Endothelial cell (in vitro differentiated cells): ENCODE data around the gene EZR. TPM values are rescaled to one million over a fixed set of nuclear protein-coding genes. Genes with fewer than 3 reads are reported as not detected.

Experiments used
- DNase-seq: peaks from one replicate; pipeline ENCODE4 v3.0.0; 2021; ENCODE audit warnings: low spot score
- H3K27ac Mint-ChIP-seq: one replicate; pipeline ENCODE4 v1.8.0; 2021; ENCODE audit warnings: mixed read lengths, inconsistent platforms; ENCODE audit not compliant: unreplicated experiment
- H3K27me3 Mint-ChIP-seq: one replicate; pipeline ENCODE4 v1.8.0; 2021; ENCODE audit warnings: mild to moderate bottlenecking, moderate library complexity, mixed read lengths, inconsistent platforms; ENCODE audit not compliant: unreplicated experiment
- H3K36me3 Mint-ChIP-seq: one replicate; pipeline ENCODE4 v1.8.0; 2021; ENCODE audit warnings: mild to moderate bottlenecking, low read depth, mixed read lengths, inconsistent platforms; ENCODE audit not compliant: unreplicated experiment
- H3K4me1 Mint-ChIP-seq: one replicate; pipeline ENCODE4 v1.8.0; 2021; ENCODE audit warnings: mild to moderate bottlenecking, mixed read lengths, inconsistent platforms; ENCODE audit not compliant: unreplicated experiment
- H3K4me3 Mint-ChIP-seq: one replicate; pipeline ENCODE4 v1.8.0; 2021; ENCODE audit warnings: mild to moderate bottlenecking, mixed read lengths, inconsistent platforms; ENCODE audit not compliant: unreplicated experiment
- H3K9me3 Mint-ChIP-seq: one replicate; pipeline ENCODE4 v1.8.0; 2021; ENCODE audit warnings: mixed read lengths, inconsistent platforms; ENCODE audit not compliant: unreplicated experiment
- CTCF ChIP-seq: fragments of 200-600 bp; sonication (generic); IDR thresholded peaks from one replicate; pipeline ENCODE4 v1.5.0; 2021; ENCODE audit warnings: antibody characterized with exemption; ENCODE audit not compliant: unreplicated experiment
- total RNA-seq: library from RNA; stranded (reverse); fragmentation: NEBNext Ultra II Directional; extraction: Animal tissue kit (Norgen Biotek cat#: 25700); gene quantifications from one replicate; pipeline ENCODE4 v1.2.1, GENCODE V29; 2021; ENCODE audit not compliant: unreplicated experiment

Gene EZR
- total RNA-seq, 1 donor from 2014 or later: 125 TPM

- no peak for TF ChIP-seq CTCF
- Mint-ChIP-seq H3K4me3 (no peak overlapping the region), H3K9me3 (no peaks in the 10 kb centered on the region), H3K27me3 (peaks cover 11% of the 10 kb centered on the region), H3K27ac (no peak overlapping the region), H3K36me3 (peaks cover 6% of the 10 kb centered on the region), H3K4me1 (no peaks in the 10 kb centered on the region)
- DNase-seq: no peak
Measured at GRCh38 chr6:158759966-158760617, 59.1 kb downstream of the EZR start.

- Mint-ChIP-seq H3K9me3 (no peaks in the 10 kb centered on the region), H3K27ac (no peak overlapping the region), H3K4me1 (no peaks in the 10 kb centered on the region), H3K4me3 (no peak overlapping the region), H3K27me3 (peaks cover 12% of the 10 kb centered on the region), H3K36me3 (no peaks in the 10 kb centered on the region)
- no peak for TF ChIP-seq CTCF
- no peak for DNase-seq
Measured at GRCh38 chr6:158758941-158759479, 60.2 kb downstream of the EZR start.

GRCh38 chr6:158758451-158758860 is 60.7 kb downstream of the EZR start:
- Mint-ChIP-seq H3K9me3 (no peaks in the 10 kb centered on the region), H3K4me1 (no peaks in the 10 kb centered on the region), H3K4me3 (no peak overlapping the region), H3K36me3 (no peaks in the 10 kb centered on the region), H3K27ac (no peak overlapping the region), H3K27me3 (peaks cover 11% of the 10 kb centered on the region)
- no peak for DNase-seq
- no peak for TF ChIP-seq CTCF

- no peak for DNase-seq
- Mint-ChIP-seq H3K9me3 (no peaks in the 10 kb centered on the region), H3K4me1 (no peaks in the 10 kb centered on the region), H3K4me3 (no peak overlapping the region), H3K27ac (no peak overlapping the region), H3K36me3 (no peaks in the 10 kb centered on the region), H3K27me3 (peaks cover 11% of the 10 kb centered on the region)
- no peak for TF ChIP-seq CTCF
Measured at GRCh38 chr6:158757753-158758090, 61.4 kb downstream of the EZR start.

- Mint-ChIP-seq H3K27me3 (peaks cover 11% of the 10 kb centered on the region), H3K36me3 (no peaks in the 10 kb centered on the region), H3K9me3 (no peaks in the 10 kb centered on the region), H3K27ac (no peak overlapping the region), H3K4me1 (no peaks in the 10 kb centered on the region), H3K4me3 (no peak overlapping the region)
- no peak for TF ChIP-seq CTCF
- no peak for DNase-seq
Measured at GRCh38 chr6:158756977-158757752, 62.0 kb downstream of the EZR start.
